ENCODE data around the gene PHF11.

PHF11 gene

GRCh38 chr13:49499889-49500660 is 4.3 kb downstream of the PHF11 start:
- DNase-seq = no peak

GRCh38 chr13:49502954-49503353 is 7.2 kb downstream of the PHF11 start:
- DNase-seq = no peak

GRCh38 chr13:49503951-49504350 is 8.2 kb downstream of the PHF11 start:
- DNase-seq = no peak

- no peak for DNase-seq
These were observed 16.8 kb downstream of the PHF11 start for GRCh38 chr13:49512578-49512977.

DNA sequence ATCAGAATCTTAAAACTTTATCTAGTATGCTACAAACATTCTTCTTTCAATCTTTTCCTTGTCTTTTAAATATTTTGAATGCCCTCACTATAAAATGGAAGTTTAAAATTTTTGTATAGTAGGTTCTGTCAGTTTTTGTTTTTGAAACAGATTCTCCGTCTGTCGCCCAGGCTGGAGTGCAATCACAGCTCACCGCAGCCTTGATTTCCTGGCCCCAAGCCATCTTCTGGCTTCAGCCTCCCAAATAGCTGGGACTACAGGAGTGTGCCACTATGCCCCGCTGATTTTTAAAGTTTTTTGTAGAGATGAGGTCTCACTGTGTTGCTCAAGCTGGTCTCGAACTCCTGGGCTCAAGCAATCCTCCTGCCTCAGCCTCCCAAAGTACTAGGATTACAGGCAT is 20.7 kb downstream of the PHF11 start:
- no peak for DNase-seq

- DNase-seq = no peak
These were observed 21.7 kb downstream of the PHF11 start for GRCh38 chr13:49517461-49517860.

DNA sequence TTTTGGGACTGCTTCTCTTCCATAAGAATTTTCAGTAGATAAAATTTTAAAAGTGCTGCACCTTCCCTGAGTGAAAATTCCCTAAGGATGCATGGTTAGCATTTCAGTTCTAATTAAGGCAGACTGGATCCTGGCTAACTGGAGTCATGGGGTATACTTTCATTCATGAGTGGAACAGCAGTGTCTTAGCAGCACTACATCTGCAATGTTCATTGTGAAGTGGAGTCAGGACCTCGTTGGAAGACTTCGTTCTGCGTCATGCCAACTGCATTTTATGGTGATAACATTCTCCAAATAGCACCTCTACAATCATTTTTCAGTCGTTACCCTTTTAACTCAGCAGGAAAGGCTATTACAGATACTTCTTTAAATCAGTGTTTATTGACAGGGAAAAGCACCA is 25.5 kb downstream of the PHF11 start:
- DNase-seq = peak in 1 of 2 experiments; percentile 2

DNA sequence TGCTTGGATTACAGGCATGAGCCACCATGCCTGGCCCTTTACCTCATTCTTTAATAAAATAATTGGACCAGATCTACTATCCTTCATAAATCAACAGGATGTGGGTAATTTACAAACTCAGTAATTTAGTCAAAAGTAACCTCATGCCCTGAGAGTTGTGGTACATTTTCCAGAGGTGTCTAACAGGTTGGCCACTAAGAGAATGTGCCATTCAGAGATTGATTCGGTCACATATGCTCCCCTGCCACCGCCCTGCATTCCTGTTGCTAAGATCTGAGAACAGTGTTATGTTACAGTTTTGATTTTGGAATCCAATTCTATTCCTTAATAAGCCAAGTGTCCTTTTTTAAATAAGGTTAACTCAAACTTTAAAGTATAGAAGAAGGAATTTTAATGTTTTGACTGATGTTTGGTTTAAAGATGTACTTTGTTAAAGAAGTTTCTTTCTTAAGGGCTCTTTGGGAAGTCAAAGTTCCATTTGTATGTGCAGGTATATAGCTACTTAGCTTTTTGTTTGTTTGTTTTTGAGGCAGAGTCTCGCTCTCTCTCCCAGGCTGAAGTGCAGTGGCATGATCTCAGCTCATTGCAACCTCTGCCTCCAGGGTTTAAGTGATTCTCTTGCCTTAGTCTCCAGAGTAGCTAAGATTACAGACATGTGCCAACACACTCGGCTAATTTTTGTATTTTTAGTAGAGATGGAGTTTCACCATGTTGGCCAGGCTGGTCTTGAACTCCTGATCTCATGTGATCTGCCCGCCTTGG is 29.2 kb downstream of the PHF11 start:
- no peak for DNase-seq

GRCh38 chr13:49527123-49527522 is 31.4 kb downstream of the PHF11 start:
- DNase-seq = no peak

GRCh38 chr13:49528161-49528560 is 32.4 kb downstream of the PHF11 start:
- DNase-seq = no peak

GRCh38 chr13:49530457-49530856 is 34.7 kb downstream of the PHF11 start:
- DNase-seq = no peak

- no peak for DNase-seq
These were observed 36.8 kb downstream of the PHF11 start for GRCh38 chr13:49532593-49532992.

- no peak for DNase-seq
These were observed 37.3 kb downstream of the PHF11 start for GRCh38 chr13:49533011-49533410.

- DNase-seq = no peak
These were observed 38.0 kb downstream of the PHF11 start for GRCh38 chr13:49533591-49534269.

DNA sequence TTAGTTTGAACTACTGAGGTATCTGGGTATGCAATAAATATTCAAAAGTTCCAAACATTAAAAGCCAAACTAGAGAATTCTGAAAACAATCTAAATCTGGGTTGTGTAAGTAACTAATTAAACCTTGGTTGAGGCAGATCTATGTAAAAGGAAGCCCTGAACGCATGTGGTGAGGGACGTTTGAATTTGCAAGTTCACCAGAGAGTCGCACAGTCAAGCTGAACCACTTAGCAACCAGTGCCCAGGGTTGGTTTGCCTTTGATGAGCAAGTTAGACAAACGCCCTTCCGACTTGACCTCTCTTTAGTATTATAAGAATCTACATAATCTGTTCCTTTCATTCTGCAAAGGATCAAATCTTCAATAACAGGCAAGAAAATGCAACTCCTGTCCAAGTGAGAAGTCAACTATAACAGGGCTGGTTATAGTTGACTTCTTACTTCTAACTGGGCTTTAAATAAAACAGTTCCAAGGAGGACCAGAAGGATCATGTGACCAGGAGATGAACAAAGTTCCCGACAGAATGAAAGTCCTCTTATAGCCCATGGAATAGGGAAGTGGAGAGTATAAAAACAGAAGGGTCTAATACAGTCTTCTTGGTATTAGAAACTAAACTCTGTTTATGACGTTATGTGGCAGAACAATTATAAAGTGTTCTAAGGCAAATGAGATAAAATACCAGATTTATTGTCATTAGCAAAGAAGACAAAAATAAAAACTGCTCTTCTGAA is 40.6 kb downstream of the PHF11 start:
- no peak for DNase-seq

DNA sequence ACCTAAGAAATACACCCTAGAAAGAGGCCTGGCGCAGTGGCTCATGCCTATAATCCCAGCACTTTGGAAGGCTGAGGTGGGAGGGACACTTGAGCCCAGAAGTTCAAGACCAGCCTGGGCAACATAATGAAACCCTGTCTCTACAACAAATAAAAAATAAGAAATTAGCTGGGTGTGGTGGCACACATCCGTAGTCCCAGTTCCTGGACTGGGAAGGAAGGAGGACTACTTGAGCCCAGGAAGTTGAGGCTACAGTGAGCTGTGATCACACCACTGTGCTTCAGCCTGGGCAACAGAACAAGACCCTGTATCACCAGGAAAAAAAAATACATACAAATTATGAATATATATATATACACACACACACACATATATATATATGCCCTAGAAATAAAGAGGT is 42.7 kb downstream of the PHF11 start:
- DNase-seq = no peak

DNA sequence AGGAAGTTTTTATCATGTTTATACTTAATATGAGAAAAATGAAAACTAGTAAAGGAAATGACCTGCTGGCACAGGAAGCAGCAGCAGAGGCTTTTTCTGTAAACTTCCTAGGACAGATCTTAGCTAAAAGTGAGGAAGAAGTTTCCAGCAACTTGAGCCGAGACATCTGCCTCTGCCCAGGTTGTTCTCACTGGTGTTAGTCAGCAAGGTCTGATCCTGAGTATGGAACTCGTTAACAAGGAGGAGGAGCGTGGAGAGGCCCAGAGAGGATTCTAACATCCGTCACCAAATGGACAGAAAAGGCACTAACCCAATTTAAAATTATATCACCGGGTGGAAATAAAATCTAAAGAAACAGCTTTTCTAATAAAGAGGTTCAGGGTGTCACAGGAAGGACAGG is 43.6 kb downstream of the PHF11 start:
- DNase-seq = no peak

DNA sequence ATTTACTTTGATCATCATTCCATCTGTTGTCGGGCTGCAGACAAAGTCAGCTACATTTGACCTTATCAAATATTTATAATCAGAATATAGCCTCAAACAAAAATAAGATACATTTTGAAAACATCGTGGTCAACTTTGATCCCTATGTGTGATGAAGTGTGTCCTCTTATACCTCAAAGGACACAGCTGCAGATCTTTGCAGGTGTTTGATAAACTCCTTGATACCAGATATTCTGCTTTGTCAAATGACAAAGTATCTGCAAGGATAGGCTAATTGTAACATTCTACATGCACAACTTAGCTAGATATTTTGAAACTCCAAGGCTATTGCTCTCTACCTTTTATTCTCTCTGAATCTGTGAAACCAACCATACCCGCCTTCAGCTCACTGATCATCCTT is 44.0 kb downstream of the PHF11 start:
- no peak for DNase-seq

GRCh38 chr13:49540552-49540951 is 44.8 kb downstream of the PHF11 start:
- no peak for DNase-seq

DNA sequence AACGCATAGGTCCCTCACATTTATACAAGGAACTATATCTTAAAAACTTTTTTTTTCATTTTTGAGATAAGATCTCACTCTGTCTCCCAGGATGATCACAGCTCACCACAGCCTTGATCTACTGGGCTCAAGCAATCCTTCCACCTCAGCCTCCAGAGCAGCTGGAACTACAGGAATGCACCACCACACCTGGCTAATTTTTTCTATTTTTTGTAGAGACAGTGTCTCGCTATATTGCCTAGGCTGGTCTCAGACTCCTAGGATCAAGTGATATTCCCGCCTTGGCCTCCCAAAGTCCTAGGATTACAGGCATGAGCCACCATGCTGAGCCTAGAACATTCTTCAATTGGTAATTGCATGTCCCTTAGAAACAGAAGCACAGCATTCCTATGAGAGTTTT is 47.9 kb downstream of the PHF11 start:
- DNase-seq = no peak

DNA sequence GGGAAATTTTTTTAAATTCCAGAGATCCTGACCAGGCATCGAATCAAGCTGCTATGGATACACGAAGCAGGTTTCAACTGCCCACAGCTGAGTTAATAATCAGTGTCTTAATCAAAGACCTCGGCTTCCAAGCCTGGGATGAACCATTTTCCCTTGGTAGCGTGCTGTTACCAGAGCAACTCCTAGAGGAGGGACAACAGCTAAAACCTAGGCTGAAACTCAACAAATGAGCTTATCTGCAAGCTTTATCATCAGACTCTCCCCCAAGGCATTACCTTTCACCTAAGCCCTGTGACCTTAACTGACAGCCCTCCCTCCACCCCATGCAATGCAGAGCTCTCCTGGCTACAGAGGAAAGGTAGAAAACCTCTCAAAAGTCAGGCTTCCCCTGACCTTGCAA is 49.9 kb downstream of the PHF11 start:
- no peak for DNase-seq

DNA sequence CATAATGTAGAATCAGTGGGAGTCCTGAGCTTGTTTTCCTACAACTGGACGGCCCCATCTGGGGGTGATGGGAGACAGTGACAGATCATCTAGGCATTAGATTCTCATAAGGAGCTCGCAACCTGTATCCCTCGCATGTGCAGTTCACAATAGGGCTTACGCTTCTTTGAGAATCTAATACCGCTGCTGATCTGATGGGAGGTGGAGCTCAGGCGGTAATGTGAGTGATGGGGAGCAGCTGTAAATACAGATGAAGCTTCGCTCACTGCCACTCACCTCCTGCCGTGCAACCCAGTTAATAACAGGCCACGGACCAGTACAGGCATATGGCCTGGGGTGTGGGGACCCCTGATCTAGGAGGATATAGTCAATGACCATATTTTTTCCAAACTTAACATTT is 50.8 kb downstream of the PHF11 start:
- no peak for DNase-seq

- DNase-seq = no peak
These were observed 53.5 kb downstream of the PHF11 start for GRCh38 chr13:49549289-49549688.
